ENCODE results near the gene BTBD7.

The BTBD7 gene

GRCh38 chr14:93280743-93281142, 52.1 kb downstream of the BTBD7 start:
- no peak for TF ChIP-seq CTCF (IDR thresholded peaks at IDR 0.05; ENCODE audit: extremely low read depth, missing control alignments)
- no peak for DNase-seq (ENCODE audit: low spot score)

- TF ChIP-seq CTCF (IDR thresholded peaks at IDR 0.05; ENCODE audit: extremely low read depth, missing control alignments): no peak
- DNase-seq (ENCODE audit: low spot score): no peak
These were observed 56.7 kb downstream of the BTBD7 start for GRCh38 chr14:93276031-93276716.

- DNase-seq (ENCODE audit: low spot score): no peak
- no peak for TF ChIP-seq CTCF (IDR thresholded peaks at IDR 0.05; ENCODE audit: extremely low read depth, missing control alignments)
These were observed 58.6 kb downstream of the BTBD7 start for GRCh38 chr14:93274055-93274806.

GRCh38 chr14:93271111-93271510, 61.7 kb downstream of the BTBD7 start:
- TF ChIP-seq CTCF (IDR thresholded peaks at IDR 0.05; ENCODE audit: extremely low read depth, missing control alignments): no peak
- DNase-seq (ENCODE audit: low spot score): no peak

- no peak for TF ChIP-seq CTCF (IDR thresholded peaks at IDR 0.05; ENCODE audit: extremely low read depth, missing control alignments)
- DNase-seq (ENCODE audit: low spot score): no peak
These were observed 63.3 kb downstream of the BTBD7 start for GRCh38 chr14:93269341-93270068.

- no peak for DNase-seq (ENCODE audit: low spot score)
- TF ChIP-seq CTCF (IDR thresholded peaks at IDR 0.05; ENCODE audit: extremely low read depth, missing control alignments): no peak
These were observed 64.4 kb downstream of the BTBD7 start for GRCh38 chr14:93268406-93268805.

All from GM20000 (cell line).